GM12878 (cell line): ENCODE measurements around the gene C11orf58.

Experiments
- CHD2 ChIP-seq: IDR thresholded peaks from 2 replicates; pipeline ENCODE4 v1.6.1; 2011; ENCODE audit warnings: low read depth, low read length, improper control_type of control experiment, borderline replicate concordance
- EZH2 ChIP-seq: IDR thresholded peaks from 2 replicates; pipeline ENCODE4 v1.6.1; 2012; ENCODE audit warnings: low read depth, mild to moderate bottlenecking, control low read depth, inconsistent platforms, low read length, borderline replicate concordance; ENCODE audit not compliant: control insufficient read depth
- SPI1 ChIP-seq: IDR thresholded peaks from 2 replicates; pipeline ENCODE4 v1.6.1; 2011; ENCODE audit warnings: low read depth, mild to moderate bottlenecking, low read length, moderate library complexity, borderline replicate concordance; ENCODE audit not compliant: insufficient read depth
- STAT3 ChIP-seq: IDR thresholded peaks from 2 replicates; pipeline ENCODE4 v1.6.1; 2011; ENCODE audit warnings: low read depth, low read length, improper control_type of control experiment
- TCF12 ChIP-seq: IDR thresholded peaks from 2 replicates; pipeline ENCODE4 v1.6.1; 2011; ENCODE audit warnings: low read depth, mild to moderate bottlenecking, low read length
- TCF7 ChIP-seq: IDR thresholded peaks from 2 replicates; pipeline ENCODE4 v1.6.1; 2014; ENCODE audit warnings: antibody characterized with exemption, borderline replicate concordance
- TF ChIP-seq, protein P1 (sequence below): IDR thresholded peaks from 2 replicates; pipeline ENCODE4 v1.6.1; 2011; ENCODE audit warnings: mild to moderate bottlenecking, low read depth, low read length, moderate library complexity; ENCODE audit not compliant: insufficient replicate concordance
- TF ChIP-seq, protein P2 (sequence below): fragments of 450-650 bp; IDR thresholded peaks from 2 replicates; pipeline ENCODE4 v1.6.1; 2016; ENCODE audit warnings: mild to moderate bottlenecking
- TF ChIP-seq, protein P3 (sequence below), 3 experiments: IDR thresholded peaks in 2 of 3; conservative IDR thresholded peaks in 1 of 3; 2 replicates each; pipeline ENCODE4 v1.5.1; 2011; ENCODE audit warnings: low read depth in 3 of 3, low read length in 3 of 3, mild to moderate bottlenecking in 3 of 3, control low read depth in 2 of 3, moderate library complexity in 2 of 3, inconsistent platforms in 1 of 3, mixed read lengths in 1 of 3; ENCODE audit not compliant: control insufficient read depth in 2 of 3, insufficient read depth in 1 of 3; ENCODE audit errors: extremely low read depth in 1 of 3

DNA sequence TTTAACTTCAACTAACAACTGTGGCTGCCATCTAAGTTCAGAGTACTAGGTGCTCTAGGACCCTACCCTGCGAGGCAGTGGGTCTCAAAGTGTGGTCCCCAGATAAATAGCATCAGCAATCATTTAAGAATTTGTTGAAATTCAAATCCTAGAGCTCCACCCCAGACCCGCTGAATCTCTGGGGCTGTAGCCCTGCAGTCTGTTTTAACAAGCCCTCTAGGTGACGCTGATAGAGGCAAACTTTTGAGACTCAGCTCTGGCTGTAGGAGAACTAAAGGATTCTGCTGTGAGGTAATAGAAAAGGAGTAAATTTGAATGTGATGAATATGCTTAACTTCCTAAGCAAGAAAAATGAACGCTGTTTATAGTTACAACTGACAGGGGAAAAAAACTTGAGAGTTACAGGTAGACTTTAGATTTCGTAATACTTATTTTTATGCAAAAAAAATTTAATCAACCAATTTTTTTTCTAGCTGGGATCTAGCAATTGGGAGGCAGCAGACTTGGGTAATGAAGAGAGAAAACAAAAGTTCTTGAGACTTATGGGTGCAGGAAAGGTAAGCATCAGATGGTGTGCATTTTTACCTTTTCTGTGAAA lies 5.8 kb downstream of the C11orf58 start:
- TF ChIP-seq SPI1 (no peak), STAT3 (no peak), TCF7 (no peak), TCF12 (no peak), CHD2 (no peak), EZH2 (no peak)
- TF ChIP-seq, protein P1, sequence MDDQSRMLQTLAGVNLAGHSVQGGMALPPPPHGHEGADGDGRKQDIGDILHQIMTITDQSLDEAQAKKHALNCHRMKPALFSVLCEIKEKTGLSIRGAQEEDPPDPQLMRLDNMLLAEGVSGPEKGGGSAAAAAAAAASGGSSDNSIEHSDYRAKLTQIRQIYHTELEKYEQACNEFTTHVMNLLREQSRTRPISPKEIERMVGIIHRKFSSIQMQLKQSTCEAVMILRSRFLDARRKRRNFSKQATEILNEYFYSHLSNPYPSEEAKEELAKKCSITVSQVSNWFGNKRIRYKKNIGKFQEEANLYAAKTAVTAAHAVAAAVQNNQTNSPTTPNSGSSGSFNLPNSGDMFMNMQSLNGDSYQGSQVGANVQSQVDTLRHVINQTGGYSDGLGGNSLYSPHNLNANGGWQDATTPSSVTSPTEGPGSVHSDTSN: no peak
- TF ChIP-seq, protein P2, sequence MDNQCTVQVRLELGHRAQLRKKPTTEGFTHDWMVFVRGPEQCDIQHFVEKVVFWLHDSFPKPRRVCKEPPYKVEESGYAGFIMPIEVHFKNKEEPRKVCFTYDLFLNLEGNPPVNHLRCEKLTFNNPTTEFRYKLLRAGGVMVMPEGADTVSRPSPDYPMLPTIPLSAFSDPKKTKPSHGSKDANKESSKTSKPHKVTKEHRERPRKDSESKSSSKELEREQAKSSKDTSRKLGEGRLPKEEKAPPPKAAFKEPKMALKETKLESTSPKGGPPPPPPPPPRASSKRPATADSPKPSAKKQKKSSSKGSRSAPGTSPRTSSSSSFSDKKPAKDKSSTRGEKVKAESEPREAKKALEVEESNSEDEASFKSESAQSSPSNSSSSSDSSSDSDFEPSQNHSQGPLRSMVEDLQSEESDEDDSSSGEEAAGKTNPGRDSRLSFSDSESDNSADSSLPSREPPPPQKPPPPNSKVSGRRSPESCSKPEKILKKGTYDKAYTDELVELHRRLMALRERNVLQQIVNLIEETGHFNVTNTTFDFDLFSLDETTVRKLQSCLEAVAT: no peak
- TF ChIP-seq, protein P3, sequence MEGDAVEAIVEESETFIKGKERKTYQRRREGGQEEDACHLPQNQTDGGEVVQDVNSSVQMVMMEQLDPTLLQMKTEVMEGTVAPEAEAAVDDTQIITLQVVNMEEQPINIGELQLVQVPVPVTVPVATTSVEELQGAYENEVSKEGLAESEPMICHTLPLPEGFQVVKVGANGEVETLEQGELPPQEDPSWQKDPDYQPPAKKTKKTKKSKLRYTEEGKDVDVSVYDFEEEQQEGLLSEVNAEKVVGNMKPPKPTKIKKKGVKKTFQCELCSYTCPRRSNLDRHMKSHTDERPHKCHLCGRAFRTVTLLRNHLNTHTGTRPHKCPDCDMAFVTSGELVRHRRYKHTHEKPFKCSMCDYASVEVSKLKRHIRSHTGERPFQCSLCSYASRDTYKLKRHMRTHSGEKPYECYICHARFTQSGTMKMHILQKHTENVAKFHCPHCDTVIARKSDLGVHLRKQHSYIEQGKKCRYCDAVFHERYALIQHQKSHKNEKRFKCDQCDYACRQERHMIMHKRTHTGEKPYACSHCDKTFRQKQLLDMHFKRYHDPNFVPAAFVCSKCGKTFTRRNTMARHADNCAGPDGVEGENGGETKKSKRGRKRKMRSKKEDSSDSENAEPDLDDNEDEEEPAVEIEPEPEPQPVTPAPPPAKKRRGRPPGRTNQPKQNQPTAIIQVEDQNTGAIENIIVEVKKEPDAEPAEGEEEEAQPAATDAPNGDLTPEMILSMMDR (IDR thresholded peaks at IDR 0.05 in 2 of 3, conservative IDR thresholded peaks at IDR 0.05 in 1 of 3; ENCODE audit: control insufficient read depth in 2 of 3, extremely low read depth in 1 of 3, insufficient read depth in 1 of 3, low read depth in 3 of 3, low read length in 3 of 3): no peak
